Hematopoietic multipotent progenitor cell treated with erythropoietin and hydrocortisone succinate and interleukin-3 and kit ligand, for 6 days (in vitro differentiated cells): ENCODE measurements around the gene MRGPRX1.
"Not testable (repeated sequence)": the region's sequence is repeated elsewhere in the genome, so short reads cannot be mapped to it uniquely, and the experiment has no call there.

Experiments
- DNase-seq: peaks from one replicate; pipeline ENCODE4 v3.0.0-alpha.2; 2015

The MRGPRX1 gene

DNA sequence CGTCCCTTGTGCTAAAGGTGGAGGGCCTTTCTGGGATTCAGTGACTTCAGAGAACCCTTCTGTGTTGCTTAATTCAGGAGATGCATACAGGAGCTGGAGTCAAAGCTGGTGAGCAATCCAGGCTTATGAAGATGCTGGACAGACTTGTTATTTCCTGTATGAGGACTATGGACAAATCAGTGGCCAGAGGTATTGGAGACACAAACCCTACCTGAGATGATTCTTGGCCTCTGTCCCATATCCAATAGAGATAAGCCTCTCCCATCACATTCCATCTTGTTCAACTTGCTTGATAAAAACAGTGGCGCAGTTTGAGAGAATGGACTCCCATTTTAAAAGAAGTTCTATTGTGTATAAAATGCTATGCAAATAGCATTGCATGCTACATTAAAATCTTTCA lies at the start of gene MRGPRX1:
Gene MRGPRX1, minus strand, starts transcription at position 101 of the 400 bp plus-strand sequence. CDS start 4,630 bp downstream, outside the sequence.
- no peak for DNase-seq

DNA sequence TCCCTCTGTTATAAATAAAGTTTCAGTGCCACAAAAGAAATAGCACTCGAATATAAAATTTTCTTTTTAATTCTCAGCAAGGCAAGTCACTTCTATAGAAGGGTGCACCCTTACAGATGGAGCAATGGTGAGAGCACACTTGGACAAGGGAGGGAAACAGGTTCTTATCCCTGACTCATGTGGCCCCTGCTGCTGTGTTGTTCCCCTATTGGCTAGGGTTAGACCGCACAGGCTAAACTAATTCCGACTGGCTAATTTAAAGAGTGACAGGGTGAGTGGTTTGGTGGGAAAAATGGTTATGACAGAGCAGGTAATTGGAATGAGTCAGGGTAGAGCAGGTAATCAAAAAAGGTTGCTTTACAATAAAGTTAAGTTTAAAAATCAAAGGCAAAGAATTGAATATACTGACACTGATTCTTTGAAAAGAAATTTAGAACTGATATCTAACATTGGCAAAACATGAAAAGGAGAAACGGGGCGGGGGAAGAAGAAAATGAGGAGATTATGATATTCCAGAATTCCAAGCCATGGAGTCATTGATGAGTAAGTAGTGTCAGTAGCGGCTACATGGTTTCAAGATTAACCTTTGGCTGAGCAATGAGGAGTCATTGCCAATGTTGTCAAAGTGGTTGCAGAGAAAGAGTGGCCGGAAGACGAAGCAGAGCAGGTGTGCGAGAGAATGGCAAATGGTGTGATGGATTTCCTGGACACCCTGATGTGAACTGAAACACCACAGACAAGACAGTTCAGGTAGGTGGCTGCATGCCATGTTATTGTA lies 48.4 kb upstream of the MRGPRX1 start:
- DNase-seq: no peak

DNA sequence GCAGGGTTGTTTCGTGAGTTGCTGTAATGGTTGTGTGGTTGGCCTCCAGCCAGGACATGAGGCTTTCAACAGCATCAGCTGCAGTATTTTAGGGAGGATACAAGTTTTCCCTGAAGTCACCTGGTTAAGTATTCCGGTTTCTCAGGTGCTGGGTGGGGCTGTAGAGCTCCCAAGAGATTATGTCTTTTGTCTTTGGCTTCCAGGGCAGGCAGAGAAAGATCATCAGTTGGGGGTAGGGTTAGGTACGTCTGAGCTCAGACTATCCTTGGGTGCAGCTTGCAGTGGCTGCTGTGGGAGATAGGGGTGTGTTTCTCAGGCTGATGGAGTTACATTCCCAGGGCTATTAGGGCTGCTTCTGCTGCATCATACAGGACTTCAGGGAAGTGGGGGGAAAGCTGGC lies 47.5 kb upstream of the MRGPRX1 start:
- DNase-seq: no peak

DNA sequence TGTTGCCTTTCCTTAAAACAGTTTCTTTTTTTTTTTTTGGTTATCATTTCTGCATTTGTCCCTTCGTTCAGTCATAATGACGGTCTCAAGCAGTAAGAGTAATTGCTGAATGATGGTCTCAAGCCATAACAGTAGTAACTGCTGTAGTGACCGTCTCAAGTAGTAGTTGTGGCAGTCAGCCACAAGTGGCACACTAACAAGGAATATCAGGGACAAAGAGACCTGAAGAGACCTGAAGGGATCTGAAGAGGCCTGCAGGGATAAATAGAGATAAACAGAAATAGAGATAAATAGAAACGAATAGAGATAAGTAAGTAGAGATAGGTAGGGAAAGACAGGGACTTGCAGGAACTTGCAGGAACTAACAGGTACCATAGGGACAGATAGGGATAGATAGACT lies 42.7 kb upstream of the MRGPRX1 start:
- DNase-seq: no peak

DNA sequence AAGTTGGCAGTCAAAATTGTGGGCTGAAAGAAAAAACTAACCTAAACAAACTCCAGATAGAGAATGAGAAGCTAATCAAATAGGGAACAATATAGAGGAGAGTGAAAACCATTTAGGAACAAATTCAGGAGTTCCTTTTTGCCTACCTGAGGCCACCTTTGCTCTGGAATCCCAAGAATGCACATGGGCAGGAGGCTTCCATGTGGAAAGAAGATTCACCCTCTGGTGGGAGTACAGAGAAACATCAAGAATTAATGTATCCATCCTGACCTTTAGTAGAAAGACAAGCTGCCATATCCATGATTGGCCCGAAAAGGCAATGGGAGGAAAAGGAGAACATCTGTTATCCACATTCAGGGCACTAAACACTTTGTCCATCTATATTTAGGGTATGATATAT lies 35.0 kb upstream of the MRGPRX1 start:
- DNase-seq: no peak

DNA sequence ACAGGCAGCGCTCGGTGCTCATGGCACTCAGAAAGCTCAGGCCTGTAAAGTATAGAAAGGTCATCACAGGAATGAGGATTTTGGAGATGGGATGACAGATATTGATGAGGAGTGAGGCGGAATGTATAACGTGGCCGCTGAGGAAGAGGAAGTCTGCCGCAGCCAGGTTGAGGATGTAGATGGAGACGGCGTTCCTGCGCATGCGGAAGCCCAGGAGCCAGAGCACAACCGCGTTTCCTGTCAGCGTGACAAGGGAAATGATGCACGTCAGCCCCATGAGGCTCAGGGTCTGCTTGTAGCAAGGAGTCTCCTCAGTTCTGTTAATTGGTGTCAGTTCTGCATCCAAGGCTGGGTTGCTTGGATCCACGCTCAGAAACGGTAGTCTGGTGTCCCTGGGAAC lies 33.1 kb upstream of the MRGPRX1 start:
- no peak for DNase-seq

DNA sequence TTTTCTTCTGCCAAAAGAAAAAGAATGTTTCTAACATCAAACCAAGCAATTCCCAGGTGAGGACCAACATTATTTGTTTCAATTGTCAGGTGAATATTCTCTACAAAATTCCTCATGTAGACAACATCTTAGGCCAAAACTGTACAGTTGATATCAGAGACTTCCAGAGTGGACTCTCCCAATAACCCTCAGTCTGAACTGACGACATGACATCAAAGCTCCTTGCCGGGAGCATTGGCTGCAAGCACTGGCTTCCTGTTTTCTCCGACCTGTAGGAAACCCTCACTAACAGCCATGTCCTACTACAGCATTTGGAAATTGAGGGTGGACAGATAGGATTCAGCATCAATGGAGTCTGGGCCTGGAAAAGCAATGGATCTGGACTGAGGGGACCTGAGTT lies 30.5 kb upstream of the MRGPRX1 start:
- DNase-seq: no peak

DNA sequence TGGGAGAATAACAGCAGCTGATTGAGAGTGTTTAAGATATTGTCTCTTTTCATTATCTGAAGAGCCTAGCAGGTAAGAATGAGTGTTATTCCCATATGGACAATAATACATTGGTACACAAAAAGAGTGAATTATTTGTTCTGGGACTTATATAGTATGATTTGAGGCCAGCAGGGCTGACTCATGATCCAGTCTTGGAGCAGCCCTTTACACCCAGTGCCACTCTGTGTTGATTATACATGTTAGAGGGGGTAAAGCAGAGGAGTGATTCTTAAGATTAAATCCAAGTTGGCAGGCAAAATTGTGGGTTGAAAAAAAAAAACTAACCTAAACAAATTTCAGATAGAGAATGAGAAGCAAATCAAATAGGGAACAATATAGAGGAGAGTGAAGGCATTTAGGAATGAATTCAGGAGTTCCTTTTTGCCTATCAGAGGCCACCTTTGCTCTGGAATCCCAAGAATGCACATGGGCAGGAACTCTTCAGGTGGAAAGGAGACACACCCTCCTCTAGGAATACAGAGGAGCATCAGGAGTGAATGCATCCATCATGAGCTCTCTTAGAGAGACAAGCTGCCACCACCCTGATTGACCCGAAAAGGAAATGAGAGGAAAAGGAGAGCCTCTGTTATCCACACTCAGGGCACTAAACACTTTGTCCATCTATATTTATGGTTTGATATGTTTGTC lies 19.2 kb upstream of the MRGPRX1 start:
- DNase-seq: no peak

DNA sequence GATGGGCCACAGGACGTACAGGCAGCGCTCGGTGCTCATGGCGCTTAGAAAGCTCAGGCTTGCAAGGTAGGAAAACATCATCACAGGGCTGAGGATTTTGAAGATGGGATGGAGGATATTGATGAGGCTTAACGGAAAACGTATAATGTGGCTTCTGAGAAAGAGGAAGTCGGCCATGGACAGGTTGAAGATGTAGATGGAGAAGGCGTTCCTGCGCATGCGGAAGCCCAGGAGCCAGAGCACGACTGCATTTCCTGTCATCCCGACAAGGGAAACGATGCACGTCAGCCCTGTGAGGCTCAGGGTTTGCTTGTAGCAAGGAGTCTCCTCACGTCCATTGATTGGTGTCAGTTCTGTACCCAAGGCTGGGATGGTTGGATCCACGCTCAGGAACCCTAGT lies 17.4 kb upstream of the MRGPRX1 start:
- DNase-seq: no peak

DNA sequence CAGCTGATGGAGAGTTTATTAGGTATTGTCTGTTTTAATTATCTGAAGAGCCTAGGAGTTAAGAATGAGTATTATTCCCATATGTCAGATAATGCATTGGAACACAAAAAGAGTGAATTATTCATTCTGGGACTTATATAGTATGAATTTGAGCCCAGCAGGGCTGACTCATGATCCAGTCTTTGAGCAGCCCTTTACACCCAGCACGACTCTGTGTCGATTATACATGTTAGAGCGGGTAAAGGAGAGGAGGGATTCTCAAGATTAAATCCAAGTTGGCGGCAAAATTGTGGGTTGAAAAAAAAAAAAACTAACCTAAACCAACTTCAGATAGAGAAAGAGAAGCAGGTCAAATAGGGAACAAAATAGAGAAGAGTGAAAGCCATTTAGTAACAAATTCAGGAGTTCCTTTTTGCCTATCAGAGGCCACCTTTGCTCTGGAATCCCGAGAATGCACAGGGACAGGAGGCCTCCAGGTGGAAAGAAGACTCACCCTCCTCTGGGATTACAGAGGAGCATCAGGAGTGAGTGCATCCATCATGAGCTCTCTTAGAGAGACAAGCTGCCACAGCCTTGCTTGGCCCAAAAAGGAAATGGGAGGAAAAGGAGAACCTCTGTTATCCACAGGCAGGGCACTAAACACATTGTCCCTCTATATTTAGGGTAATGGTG lies 3.1 kb downstream of the MRGPRX1 start:
- DNase-seq: no peak

DNA sequence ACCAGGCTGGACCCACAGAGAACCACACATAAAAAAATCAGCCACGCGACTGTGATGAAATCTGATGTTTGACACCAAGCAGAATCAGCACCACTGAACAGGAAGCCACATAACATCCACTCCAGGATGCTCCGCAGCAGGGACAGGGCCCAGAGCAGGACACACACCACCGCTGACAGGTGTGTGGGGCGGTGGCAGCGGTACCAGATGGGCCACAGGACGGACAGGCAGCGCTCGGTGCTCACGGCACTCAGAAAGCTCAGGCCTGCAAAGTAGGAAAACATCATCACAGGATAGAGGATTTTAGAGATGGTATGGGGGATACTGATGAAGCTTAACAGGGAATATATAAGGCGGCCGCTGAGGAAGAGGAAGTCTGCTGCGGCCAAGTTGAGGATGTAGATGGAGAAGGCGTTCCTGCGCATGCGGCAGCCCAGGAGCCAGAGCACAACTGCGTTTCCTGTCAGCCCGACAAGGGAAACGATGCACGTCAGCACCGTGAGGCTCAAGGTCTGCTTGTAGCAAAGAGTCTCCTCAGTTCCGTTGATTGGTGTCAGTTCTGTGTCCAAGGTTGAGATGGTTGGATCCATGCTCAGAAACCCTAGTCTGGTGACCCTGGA lies 4.9 kb downstream of the MRGPRX1 start:
- DNase-seq: no peak

DNA sequence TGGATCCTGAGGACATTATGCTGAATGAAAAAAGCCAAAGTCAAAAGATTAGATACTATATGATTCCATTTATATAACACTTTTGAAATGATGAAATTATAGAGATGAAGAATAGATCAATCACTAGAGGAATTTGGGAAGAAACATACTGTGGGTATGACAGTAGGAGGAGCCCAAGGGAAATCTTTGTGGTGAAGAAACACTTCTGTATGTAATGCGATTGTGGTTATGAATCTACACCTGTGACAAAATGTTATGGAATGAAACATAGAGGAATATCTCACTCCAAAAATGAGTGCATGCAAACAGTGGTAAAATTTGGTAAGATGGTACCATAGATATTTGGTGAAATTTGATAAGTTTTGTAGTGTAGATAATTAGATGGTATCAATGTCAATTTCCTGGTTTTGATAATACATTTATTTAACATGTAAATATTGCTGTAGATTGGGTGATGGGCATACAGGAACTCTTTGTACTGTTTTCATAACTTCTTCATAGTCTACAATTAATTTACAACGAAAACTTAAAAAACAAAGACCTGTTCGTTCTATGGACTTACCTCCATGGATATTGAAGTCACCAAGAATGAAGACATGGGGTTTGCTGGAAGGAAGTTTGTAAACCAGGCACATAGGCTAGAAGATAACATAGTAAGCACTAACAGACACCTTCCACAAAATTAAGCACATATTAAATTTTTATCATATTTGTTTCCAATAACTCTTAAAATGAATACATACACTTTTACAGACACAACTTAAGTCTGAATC lies 11.5 kb downstream of the MRGPRX1 start:
- DNase-seq: no peak

DNA sequence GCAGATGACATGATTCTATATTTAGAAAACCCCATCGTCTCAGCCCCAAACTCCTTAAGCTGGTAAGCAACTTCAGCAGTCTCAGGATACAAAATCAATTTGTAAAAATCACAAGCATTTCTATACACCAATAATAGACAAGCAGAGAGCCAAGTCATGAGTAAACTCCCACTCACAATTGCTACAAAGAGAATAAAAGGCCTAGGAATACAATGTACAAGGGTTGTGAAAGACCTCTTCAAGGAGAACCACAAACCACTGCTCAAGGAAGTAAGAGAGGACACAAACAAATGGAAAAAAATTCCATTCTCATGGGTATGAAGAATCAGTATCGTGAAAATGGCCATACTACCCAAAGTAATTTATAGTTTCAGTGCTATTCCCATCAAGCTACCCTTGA lies 13.8 kb downstream of the MRGPRX1 start:
- not testable (repeated sequence) for DNase-seq

DNA sequence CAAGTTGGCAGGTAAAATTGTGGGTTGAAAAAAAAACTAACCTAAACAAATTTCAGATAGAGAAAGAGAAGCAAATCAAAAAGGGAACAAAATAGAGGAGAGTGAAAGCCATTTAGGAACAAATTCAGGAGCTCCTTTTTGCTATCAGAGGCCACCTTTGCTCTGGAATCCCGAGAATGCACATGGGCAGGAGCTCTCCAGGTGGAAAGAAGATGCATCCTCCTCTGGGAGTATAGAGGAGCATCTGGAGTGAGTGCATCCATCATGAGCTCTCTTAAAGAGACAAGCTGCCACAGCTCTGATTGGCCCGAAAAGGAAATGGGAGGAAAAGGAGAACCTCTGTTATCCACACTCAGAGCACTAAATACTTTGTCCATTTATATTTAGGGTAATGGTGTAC lies 26.3 kb downstream of the MRGPRX1 start:
- DNase-seq: no peak

DNA sequence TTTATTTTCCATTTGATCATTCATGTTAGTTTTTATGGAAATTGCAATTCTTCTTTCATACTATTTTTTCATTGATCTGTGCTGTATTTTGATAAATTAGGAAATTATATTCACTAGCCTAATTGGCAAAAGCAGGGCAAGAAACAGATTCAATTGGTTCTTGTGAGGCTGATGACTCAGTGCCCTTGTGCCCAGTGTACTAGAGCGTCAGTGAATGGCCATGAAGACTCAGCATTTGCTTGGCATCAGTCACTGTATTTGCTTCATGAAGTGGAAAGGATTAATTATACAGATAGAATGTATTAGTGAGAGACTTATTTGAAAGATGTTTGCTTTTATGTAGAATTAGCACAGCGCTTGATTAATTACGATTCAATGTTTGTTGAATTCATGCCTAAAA lies 31.8 kb downstream of the MRGPRX1 start:
- DNase-seq: no peak

DNA sequence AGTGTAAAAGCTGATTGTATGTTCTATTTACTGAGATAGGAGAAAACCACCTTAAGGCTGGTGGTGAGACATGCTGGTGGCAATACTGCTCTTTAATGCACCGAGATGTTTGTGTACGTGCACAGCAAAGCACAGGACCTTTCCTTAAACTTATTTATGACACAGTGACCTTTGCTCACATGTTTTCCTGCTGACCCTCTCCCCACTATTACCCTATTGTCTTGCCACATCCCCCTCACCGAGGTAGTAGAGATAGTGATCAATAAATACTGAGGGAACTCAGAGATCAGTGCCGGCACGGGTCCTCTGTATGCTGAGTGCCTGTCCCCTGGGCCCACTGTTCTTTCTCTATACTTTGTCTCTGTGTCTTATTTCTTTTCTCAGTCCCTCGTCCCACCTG lies 38.6 kb downstream of the MRGPRX1 start:
- DNase-seq: not testable (repeated sequence)

DNA sequence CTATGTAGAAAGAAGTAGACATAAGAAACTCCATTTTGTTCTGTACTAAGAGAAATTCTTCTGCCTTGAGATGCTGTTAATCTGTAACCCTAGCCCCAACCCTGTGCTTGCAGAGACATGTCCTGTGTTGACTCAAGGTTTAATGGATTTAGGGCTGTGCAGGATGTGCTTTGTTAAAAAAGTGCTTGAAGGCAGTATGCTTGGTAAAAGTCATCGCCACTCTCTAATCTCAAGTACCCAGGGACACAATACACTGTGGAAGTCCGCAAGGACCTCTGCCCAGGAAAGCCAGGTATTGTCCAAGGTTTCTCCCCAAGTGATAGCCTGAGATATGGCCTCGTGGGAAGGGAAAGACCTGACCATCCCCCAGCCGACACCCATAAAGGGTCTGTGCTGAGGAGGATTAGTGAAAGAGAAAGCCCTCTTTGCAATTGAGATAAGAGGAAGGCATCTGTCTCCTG lies 39.0 kb downstream of the MRGPRX1 start:
- DNase-seq: not testable (repeated sequence)

DNA sequence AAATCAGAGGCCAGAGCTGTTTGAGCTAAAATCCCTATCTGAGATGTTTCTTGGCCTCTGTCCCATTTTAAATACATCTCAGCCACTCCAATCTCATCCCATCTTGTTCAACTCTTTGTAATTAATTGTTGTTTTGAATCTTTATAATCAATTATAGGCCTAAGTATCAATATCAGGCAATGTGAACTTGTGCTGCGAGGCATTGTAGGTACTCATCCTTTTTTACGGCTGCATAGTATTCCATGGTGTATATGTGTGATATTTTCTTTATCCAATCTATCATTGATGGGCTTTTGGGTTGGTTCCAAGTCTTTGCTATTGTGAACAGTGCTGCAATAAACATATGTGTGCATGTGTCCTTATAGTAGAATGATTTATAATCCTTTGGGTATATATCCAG lies 47.5 kb downstream of the MRGPRX1 start:
- DNase-seq: not testable (repeated sequence)

DNA sequence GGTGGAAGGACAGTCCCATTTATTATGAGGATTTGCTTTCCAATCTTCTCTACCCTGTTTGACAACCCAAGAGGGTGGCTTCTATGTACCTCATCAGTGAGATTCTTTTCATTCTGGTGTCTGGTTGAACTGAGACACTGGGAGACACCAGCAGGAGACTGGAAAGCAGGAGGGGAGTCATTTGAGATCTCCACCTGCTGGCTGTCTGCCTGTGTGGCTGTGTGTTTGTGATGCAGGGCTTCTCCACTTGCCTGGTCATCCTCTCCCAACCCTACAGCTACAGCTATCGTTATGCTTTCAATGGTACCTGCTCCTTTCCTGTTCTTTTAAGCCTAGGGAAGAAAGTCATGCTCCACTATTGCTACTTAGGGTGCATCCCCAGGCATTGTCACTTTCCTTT lies 48.6 kb downstream of the MRGPRX1 start:
- no peak for DNase-seq
